Prostate gland (tissue), 2 donors: Measurements from ENCODE around the gene PRDX4. TPM values are rescaled to one million over a fixed set of nuclear protein-coding genes. Genes with fewer than 3 reads are reported as not detected.

Experiments used
- DNase-seq: peaks from one replicate; pipeline ENCODE4 v3.0.0-alpha.2; 2019; ENCODE audit warnings: low spot score
- H3K27ac ChIP-seq, 2 donors: fragments of 200-600 bp; sonication (generic); 2 replicates each; pipeline ENCODE4 v1.5.1; 2017 to 2019
- H3K27me3 ChIP-seq: fragments of 200-600 bp; sonication (generic); replicated peaks from 2 replicates; pipeline ENCODE4 v1.5.1; 2019; ENCODE audit not compliant: insufficient read depth
- H3K36me3 ChIP-seq, 2 donors: fragments of 200-600 bp; sonication (generic); 1 replicate in 1 of 2; 2 replicates in 1 of 2; pipeline versions ENCODE4 v1.5.1 to v1.8.1; 2017 to 2019
- H3K4me1 ChIP-seq: fragments of 200-600 bp; sonication (generic); replicated peaks from 2 replicates; pipeline ENCODE4 v1.5.1; 2019
- H3K4me3 ChIP-seq, 2 donors: fragments of 200-600 bp; sonication (generic); 2 replicates each; pipeline ENCODE4 v1.5.1; 2017 to 2019
- H3K9me3 ChIP-seq: fragments of 200-600 bp; sonication (generic); 2 replicates; pipeline ENCODE4 v1.5.1; 2017
- CTCF ChIP-seq, 4 experiments: fragments of 200-600 bp in 2 of 4; fragments of 450-650 bp in 2 of 4; sonication (generic) in 2 of 4; IDR thresholded peaks; 1 replicate in 3 of 4; 2 replicates in 1 of 4; pipeline ENCODE4 v1.5.1; 2016 to 2019; ENCODE audit warnings: antibody characterized with exemption in 4 of 4, mild to moderate bottlenecking in 2 of 4, moderate library complexity in 2 of 4
- POLR2A ChIP-seq: fragments of 450-650 bp; IDR thresholded peaks from one replicate; pipeline ENCODE4 v1.6.1; 2016; ENCODE audit warnings: antibody characterized with exemption, mild to moderate bottlenecking
- POLR2AphosphoS5 ChIP-seq: sonication (generic); formaldehyde crosslinking; IDR thresholded peaks from one replicate; pipeline ENCODE4 v1.6.1; 2017; ENCODE audit warnings: antibody characterized with exemption
- WGBS: methylation state at CpG from one replicate; pipeline ENCODE4 v1.1.5; 2018; 5-methylcytosine and 5-hydroxymethylcytosine counted together
- intact Hi-C: fragments of 100-400 bp; cut with DNase I; formaldehyde crosslinking; loops from one replicate; pipeline ENCODE4 v1.14.2; 2022
- total RNA-seq, 2 donors: library from RNA; depleted of rRNA; stranded (reverse); fragments of >200 nt; gene quantifications; one replicate each; pipeline ENCODE4 v1.1.0, GENCODE V29; 2016

The PRDX4 gene
- total RNA-seq, 2 donors from 2014 or later = 193 to 200 TPM

DNA sequence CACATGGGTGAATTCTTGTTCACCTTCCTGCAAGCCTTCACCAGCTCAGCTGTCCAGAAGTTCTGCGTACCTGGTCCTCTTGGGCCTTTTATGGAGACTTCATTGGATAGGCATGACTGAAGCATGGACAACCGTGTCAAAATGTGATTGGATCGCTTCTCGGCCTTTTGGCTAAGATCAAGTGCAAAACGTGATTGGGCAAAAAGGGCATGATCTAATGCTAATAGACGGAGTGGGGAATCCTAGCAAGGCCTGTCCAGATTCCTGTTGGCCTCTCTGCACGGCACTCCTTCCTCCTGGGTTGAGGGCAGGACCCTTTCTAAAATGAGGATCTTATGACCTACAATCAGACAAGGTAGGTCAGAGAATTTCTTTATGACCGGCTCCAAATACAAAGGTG is 24.9 kb downstream of the PRDX4 start:
- TF ChIP-seq POLR2AphosphoS5 = no peak
- TF ChIP-seq POLR2A = no peak
- no peak for TF ChIP-seq CTCF (IDR thresholded peaks at IDR 0.05)
- Histone ChIP-seq H3K27me3 (no peaks in the 10 kb centered on the region), H3K4me3 (no peak overlapping the region), H3K4me1 (no peaks in the 10 kb centered on the region), H3K36me3 (no peaks in the 10 kb centered on the region), H3K9me3 (no peaks in the 10 kb centered on the region), H3K27ac (no peak overlapping the region)
- DNase-seq = no peak
- 87% methylated on average over 7 of the region's 8 CpGs for WGBS
- intact Hi-C loops = loop anchor here (5.0 kb wide), 2 partner anchors 90 to 210 kb away; partner anchors contain the start of gene SAT1

- peak; percentile 46 for DNase-seq
- H3K4me1 ChIP-seq = no peaks in the 10 kb centered on the region
- 7% methylated on average over 8 of the region's 8 CpGs for WGBS
- H3K27me3 ChIP-seq = no peaks in the 10 kb centered on the region
- TF ChIP-seq POLR2AphosphoS5 (no peak), POLR2A (no peak), CTCF (IDR thresholded peaks at IDR 0.05) (peak in 3 of 4 experiments; percentile 17 to 38 (median 30))
- H3K27ac ChIP-seq = no peak overlapping the region
- H3K9me3 ChIP-seq = no peaks in the 10 kb centered on the region
- H3K36me3 ChIP-seq = no peaks in the 10 kb centered on the region
- intact Hi-C loops = loop anchor here (5.0 kb wide), 2 partner anchors 88 to 208 kb away; partner anchors contain the start of gene SAT1
- no peak overlapping the region for H3K4me3 ChIP-seq
These were observed 27.3 kb downstream of the PRDX4 start for GRCh38 chrX:23694606-23695005.

DNA sequence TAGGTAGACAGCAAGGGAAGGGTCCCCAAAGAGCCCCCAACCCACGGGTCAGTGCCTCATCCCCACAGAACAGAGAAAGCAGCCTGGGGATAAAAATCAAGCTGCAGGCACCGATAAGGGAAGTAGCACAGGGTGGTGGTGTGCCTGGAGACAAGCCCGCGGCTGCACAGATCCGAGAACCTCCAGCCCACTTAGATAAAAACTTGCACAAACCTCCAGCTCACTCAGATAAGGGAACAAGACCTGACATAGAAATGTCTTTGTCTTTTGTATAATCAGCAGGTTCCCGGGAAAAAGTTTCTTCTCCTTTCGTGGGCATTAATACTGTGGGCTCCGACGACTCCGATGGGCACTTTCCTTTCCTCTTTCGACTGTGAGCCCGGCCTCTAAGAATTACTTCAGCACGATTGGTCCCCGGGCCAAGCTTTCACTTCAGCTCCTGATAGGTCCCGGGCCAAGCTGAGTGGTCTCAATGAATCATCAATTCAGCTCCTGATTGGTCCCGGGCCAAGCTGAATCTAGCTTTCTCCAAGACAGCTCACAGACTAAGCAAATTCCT is 32.4 kb downstream of the PRDX4 start:
- H3K36me3 ChIP-seq = no peaks in the 10 kb centered on the region
- no peak for TF ChIP-seq POLR2AphosphoS5
- TF ChIP-seq CTCF (IDR thresholded peaks at IDR 0.05) = no peak
- TF ChIP-seq POLR2A = no peak
- intact Hi-C loops = no loop called here
- H3K27ac ChIP-seq = no peak overlapping the region
- H3K4me3 ChIP-seq = no peak overlapping the region
- H3K27me3 ChIP-seq = no peaks in the 10 kb centered on the region
- DNase-seq = no peak
- H3K4me1 ChIP-seq = no peaks in the 10 kb centered on the region
- H3K9me3 ChIP-seq = no peaks in the 10 kb centered on the region
- 80% methylated on average over 13 of the region's 16 CpGs for WGBS

DNA sequence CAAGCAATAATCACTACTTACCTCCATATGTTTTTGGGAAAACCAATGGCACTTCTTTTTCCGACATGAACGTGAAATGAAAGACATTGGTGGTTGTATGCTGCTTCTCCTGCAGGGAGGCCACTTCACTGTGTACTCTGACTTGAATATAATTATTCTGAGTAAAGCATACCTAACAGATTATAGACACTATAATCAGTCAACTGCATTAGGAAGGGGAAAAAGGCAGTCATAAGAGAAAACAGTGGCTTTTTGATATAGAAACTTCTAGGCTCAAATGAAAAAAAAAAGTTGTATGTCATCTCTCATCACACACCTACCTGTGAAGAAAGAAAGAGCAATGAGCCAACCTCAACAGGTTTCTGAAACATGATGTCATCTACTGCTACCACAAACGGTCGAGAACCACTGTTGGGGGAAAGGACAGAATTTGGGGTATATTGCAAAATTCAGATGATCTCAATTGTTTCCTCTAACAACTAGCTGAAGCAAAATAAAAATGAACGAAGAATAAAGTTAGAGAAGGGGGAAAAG is 37.4 kb downstream of the PRDX4 start:
- Histone ChIP-seq H3K4me1 (no peaks in the 10 kb centered on the region), H3K4me3 (no peak overlapping the region), H3K27me3 (no peaks in the 10 kb centered on the region), H3K36me3 (no peaks in the 10 kb centered on the region), H3K9me3 (no peaks in the 10 kb centered on the region), H3K27ac (no peak overlapping the region)
- DNase-seq = no peak
- intact Hi-C loops = no loop called here
- WGBS = 86% methylated on average over 5 of the region's 5 CpGs
- TF ChIP-seq CTCF (IDR thresholded peaks at IDR 0.05) (no peak), POLR2A (no peak), POLR2AphosphoS5 (no peak)

DNA sequence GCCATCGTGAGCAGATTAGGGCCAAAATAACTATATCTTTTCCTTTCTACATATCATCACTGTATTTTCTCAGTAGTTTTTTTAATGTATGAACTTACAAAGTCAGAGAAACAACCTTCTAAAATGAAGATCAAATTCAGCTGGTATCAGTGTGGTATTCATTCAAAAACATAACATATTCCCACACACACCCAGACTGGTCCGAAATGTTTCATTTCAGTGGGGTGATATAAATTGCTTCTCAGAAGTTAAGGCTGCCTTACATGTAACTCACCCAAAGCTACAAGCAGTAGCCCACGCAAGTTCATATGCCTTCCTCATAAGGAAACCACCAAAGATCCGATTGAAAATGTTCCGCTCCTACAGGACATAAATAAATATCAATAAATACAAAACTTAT is 37.9 kb downstream of the PRDX4 start:
- intact Hi-C loops = no loop called here
- WGBS = 90% methylated on average over 5 of the region's 5 CpGs

More for the DNA sequence above, 37.9 kb downstream of the PRDX4 start:
- Histone ChIP-seq H3K27me3 (no peaks in the 10 kb centered on the region), H3K36me3 (no peaks in the 10 kb centered on the region), H3K4me1 (no peaks in the 10 kb centered on the region), H3K9me3 (no peaks in the 10 kb centered on the region), H3K27ac (no peak overlapping the region), H3K4me3 (no peak overlapping the region)
- TF ChIP-seq POLR2A (no peak), POLR2AphosphoS5 (no peak), CTCF (IDR thresholded peaks at IDR 0.05) (no peak)
- no peak for DNase-seq
